Putamen (tissue), 1 donor: ENCODE results near the gene LHX5.

Source experiments
- DNase-seq: peaks from one replicate; pipeline ENCODE4 v3.0.0-alpha.2; 2016; ENCODE audit warnings: low spot score

Gene LHX5

DNA sequence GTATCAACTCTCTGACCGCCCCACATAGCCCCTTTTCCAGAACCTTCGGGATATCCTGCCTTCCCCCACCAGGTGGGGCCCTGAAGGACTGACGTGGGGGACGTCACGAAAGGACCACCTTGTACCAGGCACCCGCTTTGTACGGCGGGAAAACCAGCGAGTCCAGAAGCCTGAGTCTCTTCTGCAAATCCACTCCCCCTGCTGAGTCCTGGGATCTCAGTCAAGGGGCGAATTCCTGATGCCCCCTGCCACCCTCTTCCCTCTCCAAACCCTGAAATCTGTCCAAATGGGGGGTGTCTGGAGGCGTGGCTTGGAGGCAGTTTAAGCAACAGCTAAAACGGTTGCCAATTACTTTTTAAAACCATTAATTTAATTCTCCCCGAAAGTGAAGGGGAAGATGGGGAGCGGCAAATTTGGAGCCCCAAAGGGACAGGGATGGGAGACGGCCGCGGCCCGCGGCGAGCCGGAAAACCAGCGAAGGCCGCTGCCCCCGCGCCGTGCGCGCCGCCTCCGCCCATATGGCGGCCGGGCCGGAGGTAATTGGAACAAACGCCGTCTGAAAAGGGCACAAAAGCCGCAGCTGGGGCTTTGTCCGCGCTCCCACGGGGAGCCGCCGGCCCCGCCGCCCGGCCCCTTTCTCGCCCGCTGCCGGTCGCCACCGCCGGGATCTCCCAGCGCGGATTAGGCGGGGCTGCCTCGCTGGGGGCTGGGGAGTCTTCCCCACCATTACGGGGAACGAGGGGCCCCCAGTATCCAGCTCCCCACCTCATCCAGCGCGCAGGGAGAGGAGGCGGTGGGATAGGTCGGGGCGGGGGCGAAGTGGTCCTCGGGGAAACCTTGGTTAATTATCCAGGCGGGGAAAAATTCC is 6.6 kb downstream of the LHX5 start:
- no peak for DNase-seq

GRCh38 chr12:113464452-113464775 is 7.3 kb downstream of the LHX5 start:
- no peak for DNase-seq

- DNase-seq = no peak
Measured at GRCh38 chr12:113463746-113464451, 7.8 kb downstream of the LHX5 start.

DNA sequence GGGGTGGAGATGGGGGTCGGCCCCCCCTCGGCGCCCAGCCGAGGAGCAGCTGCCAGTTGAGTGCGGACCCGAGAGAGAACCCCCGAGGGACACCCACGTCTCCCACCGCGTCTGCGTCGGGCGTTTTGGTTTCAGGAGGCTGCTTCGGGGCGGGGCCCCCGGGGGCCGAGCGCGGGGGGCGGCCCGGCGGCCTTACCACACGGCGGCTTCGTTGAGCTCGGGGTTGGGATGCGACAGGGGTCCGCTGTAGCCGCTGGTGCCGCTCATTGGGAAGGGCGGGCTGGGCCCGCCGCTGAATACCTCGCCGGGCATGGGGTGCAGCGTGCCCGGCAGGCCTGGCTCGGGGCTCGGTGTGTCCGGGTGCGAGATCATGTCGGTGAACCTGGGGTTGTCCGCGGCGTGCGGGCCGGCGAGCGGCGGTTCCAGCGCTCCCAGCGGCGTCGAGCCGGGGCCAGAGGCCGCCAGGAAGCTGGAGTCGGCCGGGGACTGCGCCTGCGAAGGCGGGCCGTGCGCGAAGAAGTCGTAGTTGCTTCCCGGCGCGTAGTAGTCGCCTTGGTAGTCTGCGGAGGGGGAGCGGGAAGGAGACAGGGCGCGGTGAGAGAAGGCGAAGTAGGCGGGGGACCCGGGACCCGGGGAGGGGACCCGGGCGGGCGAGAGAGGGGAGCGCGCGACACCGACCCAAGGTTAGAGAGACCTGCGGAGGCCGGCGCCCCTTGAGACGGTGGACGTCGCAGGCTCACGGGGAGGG is 8.5 kb downstream of the LHX5 start:
- no peak for DNase-seq

- DNase-seq = peak; percentile 42
Measured at GRCh38 chr12:113462117-113462774, 9.4 kb downstream of the LHX5 start.

DNA sequence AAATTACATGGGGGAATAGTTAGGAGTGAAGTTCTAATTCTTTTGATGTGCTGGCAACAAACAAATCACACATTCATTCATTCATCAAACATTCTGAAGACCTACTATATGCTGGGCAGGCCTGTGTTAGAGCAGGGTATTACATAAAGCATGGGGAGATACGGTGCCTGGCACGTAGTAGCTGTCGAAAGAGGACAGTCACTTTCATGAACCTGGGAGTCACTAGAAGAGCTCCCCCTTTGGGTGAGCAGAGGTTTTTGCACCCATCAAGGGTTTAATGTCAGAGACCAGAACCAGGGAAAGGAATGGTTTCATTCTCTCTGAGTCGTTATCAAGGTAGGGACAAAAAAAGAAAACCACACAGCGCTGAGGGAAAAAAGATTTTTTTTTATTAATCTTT is 10.0 kb downstream of the LHX5 start:
- no peak for DNase-seq

DNA sequence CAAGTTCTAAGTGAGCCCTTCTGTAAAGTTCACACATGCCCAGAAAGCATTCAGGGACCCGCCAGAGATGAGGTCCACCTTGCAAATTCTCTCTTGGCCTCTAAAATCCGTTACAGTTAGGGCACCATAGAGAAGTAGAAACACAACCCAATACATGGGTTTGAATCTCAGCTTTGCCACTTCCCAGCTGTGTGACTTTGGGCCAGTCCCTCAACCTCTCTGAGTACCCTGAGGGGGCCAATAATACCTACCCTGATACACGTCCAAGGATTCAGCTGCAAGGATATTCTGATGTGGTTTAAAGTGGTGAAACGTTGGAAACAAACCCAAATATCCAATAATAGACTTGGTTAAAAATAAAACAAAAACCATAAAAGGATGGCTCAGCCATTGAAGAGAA is 11.7 kb downstream of the LHX5 start:
- DNase-seq = no peak

- no peak for DNase-seq
Measured at GRCh38 chr12:113457710-113458109, 14.0 kb downstream of the LHX5 start.

DNA sequence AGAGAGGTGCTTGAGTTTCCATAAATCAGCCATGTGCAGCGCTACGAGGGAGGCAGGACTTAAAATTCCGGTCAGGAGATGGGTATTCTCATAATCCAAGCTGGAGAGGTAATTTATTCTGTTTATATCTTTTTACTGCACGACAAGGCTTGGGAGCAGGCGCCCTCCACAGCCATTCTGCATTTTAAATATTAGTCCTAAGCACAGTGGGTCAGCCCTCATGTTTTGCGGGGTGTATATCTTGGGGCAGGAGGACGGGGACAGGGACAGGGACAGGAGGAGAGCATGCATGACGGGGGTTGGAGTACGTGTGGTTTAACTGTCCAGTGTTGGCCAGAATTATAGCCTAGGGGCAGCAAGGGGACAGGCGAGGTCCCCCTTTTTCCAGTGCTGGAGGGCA is 14.5 kb downstream of the LHX5 start:
- no peak for DNase-seq

DNA sequence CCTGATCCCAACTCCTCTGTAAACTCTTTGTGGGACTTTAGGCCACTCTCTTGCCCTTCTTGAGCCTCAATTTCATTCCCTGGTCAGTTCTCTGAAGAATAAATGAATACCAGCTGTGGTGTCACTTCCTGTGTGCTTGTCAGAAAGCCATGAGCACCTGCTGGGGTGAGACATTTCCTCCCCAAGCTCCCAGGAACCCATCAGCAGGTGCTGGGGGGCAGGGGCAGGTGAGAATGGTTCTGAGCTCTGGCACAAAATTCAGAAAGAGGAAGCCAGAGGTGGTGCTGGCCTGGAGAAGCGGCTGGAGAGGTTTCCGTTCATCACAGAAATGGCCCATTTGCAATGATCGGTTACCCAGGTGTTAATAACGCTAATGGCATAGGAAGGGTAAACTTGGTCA is 14.9 kb downstream of the LHX5 start:
- no peak for DNase-seq

DNA sequence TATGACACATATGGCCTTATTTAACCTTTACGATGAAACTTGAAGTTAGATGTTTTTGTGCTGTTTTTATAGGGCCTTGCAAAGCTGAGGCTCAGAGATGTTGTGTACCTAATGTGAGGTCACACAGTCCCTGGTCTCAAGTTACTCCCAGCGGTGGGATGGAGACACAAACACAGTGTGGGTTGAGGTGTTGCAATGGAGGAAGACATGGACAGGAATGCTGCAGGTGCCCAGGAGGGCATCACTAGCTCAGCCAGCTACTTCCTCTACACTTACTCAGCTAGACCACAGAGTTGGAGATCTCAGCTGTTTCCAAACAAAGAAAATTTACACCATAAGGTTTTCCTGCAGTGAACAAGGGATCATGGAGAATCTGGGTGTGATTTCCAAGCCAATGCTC is 15.5 kb downstream of the LHX5 start:
- no peak for DNase-seq

GRCh38 chr12:113453330-113453729 is 18.3 kb downstream of the LHX5 start:
- DNase-seq = no peak

- DNase-seq = no peak
Measured at GRCh38 chr12:113452458-113452857, 19.2 kb downstream of the LHX5 start.

DNA sequence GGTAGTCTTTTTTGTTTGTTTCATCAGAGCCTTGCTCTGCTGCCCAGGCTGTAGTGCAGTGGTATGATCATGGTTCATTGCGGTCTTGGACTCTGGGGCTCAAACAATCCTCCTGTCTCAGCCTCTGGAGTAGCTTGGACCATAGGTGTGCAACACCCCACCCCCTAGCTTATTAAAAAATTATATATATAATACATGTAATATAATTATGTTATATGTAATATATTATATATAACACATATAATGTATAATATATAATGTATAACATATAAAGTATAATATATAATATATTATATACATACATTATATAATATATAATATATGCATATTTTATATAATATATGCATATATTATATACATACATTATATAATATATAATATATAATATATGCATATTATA is 21.8 kb downstream of the LHX5 start:
- no peak for DNase-seq

- DNase-seq = no peak
Measured at GRCh38 chr12:113449299-113449698, 22.4 kb downstream of the LHX5 start.

DNA sequence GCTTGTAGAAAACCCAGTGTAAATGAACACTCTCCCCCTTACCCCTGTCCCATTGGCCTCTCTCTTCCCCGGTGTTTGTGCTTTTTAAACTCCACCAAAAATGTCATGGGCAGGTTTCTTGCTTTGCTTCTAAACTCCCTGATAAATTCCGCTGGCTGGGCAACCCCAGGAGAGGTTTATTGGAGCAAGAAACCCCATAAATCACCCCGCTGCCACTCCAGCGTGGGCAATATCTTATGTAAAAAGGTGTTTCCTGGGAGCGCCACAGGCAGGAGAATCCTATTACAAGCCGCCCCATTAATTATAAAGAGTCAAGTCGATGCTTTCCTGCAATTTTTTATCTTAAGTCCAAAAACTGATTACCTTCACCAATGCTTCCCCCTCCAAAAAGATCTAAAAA is 22.8 kb downstream of the LHX5 start:
- DNase-seq = no peak

- no peak for DNase-seq
Measured at GRCh38 chr12:113445544-113446171, 26.0 kb downstream of the LHX5 start.

GRCh38 chr12:113443030-113443539 is 28.6 kb downstream of the LHX5 start:
- no peak for DNase-seq

GRCh38 chr12:113440947-113441782 is 30.5 kb downstream of the LHX5 start:
- no peak for DNase-seq

DNA sequence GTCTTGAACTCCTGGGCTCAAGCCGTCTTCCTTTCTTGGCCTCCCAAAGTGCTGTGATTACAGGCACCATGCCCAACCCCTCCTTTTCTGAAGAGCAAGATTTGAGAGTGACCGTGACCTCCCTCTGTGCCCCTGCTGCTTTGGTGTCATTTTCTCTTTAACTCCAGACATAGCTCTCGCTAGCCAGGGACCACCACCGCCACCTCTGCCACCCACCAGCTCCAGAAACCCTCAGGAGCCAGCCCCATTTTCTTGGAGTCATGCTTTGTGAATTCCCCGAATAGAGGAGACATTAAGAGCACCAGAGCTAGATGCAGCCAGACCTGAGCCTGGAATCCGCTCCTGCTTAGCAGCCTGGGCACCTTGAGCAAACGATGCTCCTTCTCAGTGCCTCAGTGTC is 31.3 kb downstream of the LHX5 start:
- DNase-seq = no peak

DNA sequence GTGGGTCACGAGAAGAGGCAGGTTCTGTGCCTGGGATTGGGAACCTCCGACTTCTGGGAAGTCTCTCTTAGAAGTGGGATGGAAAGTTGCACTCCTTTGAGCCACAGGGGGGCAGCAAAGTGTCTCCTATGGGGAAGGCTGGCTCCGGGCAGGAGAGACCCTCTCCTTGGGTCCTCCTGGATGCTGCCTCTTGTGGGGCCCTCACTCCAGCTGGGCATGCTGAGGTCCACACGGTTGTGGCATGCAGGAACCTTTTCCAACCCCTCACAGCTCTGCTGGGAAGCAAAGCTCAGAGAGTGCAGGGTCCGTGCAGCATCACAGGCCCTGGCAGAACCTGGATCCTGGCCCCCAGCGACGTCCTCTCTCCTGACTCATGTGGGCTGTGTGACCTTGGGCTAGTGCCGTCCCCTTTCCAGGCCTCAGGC is 32.1 kb downstream of the LHX5 start:
- no peak for DNase-seq
